ENCODE data around the gene POU2F1.

DNA sequence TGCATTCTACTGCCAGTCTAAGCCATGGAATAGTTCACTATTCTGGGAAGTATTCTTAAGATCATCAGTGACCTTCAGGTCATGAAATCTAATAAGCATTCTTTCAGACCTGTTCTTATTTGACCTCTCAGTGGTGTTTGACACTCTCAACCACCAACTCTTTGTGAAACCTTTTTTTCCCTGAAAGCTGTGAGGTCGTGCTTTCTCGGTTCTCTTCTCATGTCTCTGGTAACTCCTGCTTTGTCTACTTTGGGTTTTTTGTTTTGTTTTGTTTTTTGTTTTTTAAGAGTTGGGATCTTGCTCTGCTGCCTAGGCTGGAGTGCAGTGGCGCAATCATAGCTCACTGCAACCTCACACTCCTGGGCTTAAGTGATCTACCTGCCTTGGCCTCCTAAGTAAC, 56.3 kb downstream of the POU2F1 start:
- no peak for TF ChIP-seq CTCF (IDR thresholded peaks at IDR 0.05)
- no peak for TF ChIP-seq POLR2A (IDR thresholded peaks at IDR 0.05)

All from Peyer's patch (tissue), 4 donors.